Pancreas (tissue), 10 donors: ENCODE data around the gene TRPC4. TPM values are rescaled to one million over a fixed set of nuclear protein-coding genes. Genes with fewer than 3 reads are reported as not detected.

Experiments
- ATAC-seq, 4 donors: fragments of 200-7000 bp; cut with Tn5 transposase; one replicate each; pipeline versions ENCODE4 v1.8.0 to v1.9.1; 2020; ENCODE audit warnings: mild to moderate bottlenecking in 4 of 4, moderate library complexity in 4 of 4
- DNase-seq, 6 donors: peaks; one replicate each; pipeline ENCODE4 v3.0.0-alpha.2; 2020
- FAIRE-seq: peaks from 2 replicates; lab custom pipeline; 2012; peaks lifted over from hg19 to GRCh38; lab: Jason Lieb, UNC
- H3K27ac ChIP-seq, 4 donors: fragments of 200-600 bp; sonication (generic); 1 replicate in 3 of 4; 2 replicates in 1 of 4; pipeline versions ENCODE4 v1.5.0 to v1.8.0; 2020
- H3K27me3 ChIP-seq, 4 donors: fragments of 200-600 bp; one replicate each; pipeline ENCODE4 v1.8.0; 2021
- H3K36me3 ChIP-seq, 3 donors: fragments of 200-600 bp; sonication (generic) in 1 of 3; one replicate each; pipeline versions ENCODE4 v1.5.0 to v1.8.0; 2020 to 2021
- H3K4me1 ChIP-seq, 3 donors: fragments of 200-600 bp; one replicate each; pipeline ENCODE4 v1.8.0; 2021
- H3K4me3 ChIP-seq, 4 donors: fragments of 200-600 bp; sonication (generic) in 2 of 4; one replicate each; pipeline versions ENCODE4 v1.5.0 to v1.8.0; 2020 to 2021
- H3K9me3 ChIP-seq, 4 donors: fragments of 200-600 bp; one replicate each; pipeline ENCODE4 v1.8.0; 2021
- WGBS, 2 donors: extraction: QIAGEN DNeasy Blood & Tissue Kit; methylation state at CpG; one replicate each; pipeline ENCODE4 v1.1.7; 2013; 5-methylcytosine and 5-hydroxymethylcytosine counted together
- intact Hi-C, 3 donors: fragments of 100-400 bp; cut with DNase I; formaldehyde crosslinking; loops; one replicate each; pipeline versions ENCODE4 v1.11.1 to v1.14.2; 2022
- polyA plus RNA-seq, 2 donors: library from polyadenylated mRNA; stranded (reverse); fragments of 200-250 nt; gene quantifications; one replicate each; pipeline ENCODE4 v1.2.3, GENCODE V29; 2013
- total RNA-seq, 6 donors: library from RNA; stranded (reverse); fragmentation: NEBNext Ultra II Directional in 4 of 6; extraction: Animal tissue kit (Norgen Biotek cat#: 25700) in 4 of 6; gene quantifications; one replicate each; pipeline versions ENCODE4 v1.2.1 to v1.2.4, GENCODE V29; 2021 to 2023
- TF ChIP-seq, protein P1 (sequence below), 4 donors: fragments of 200-600 bp; sonication (generic) in 3 of 4; IDR thresholded peaks; one replicate each; pipeline versions ENCODE4 v1.5.0 to v1.8.0; 2021; ENCODE audit warnings: antibody characterized with exemption in 4 of 4
- donor health status: healthy with polysubstance abuse.
- donor health status: DM: no; HTN: no; CAD: no; lungs with moderate emphysema.
- donor health status: DM: no; HTN: no; CAD: no.
- donor health status: control.
- donor health status: control.
- donor health status: Bipolar disorder and iron deficiency.
- donor health status: DM: yes; HTN: yes; CAD: no.
- donor health status: DM: no; HTN: no; CAD: no.
- donor health status: DM: no; HTN: no; CAD: no.
- donor health status: DM: yes; HTN: yes; CAD: no.

Gene TRPC4
- total and polyA plus RNA-seq, 8 donors, result 0.32 to 1.7 (median 0.62) TPM

GRCh38 chr13:37695200-37695599 lies 174.4 kb downstream of the TRPC4 start:
- Histone ChIP-seq H3K4me1 (no peaks in the 10 kb centered on the region), H3K4me3 (no peak overlapping the region), H3K27ac (no peak overlapping the region), H3K9me3 (no peaks in the 10 kb centered on the region), H3K36me3 (no peaks in the 10 kb centered on the region), H3K27me3 (no peaks in the 10 kb centered on the region)
- intact Hi-C loops, result no loop called here
- FAIRE-seq (no peak), DNase-seq (no peak), ATAC-seq (no peak)
- TF ChIP-seq, protein P1, sequence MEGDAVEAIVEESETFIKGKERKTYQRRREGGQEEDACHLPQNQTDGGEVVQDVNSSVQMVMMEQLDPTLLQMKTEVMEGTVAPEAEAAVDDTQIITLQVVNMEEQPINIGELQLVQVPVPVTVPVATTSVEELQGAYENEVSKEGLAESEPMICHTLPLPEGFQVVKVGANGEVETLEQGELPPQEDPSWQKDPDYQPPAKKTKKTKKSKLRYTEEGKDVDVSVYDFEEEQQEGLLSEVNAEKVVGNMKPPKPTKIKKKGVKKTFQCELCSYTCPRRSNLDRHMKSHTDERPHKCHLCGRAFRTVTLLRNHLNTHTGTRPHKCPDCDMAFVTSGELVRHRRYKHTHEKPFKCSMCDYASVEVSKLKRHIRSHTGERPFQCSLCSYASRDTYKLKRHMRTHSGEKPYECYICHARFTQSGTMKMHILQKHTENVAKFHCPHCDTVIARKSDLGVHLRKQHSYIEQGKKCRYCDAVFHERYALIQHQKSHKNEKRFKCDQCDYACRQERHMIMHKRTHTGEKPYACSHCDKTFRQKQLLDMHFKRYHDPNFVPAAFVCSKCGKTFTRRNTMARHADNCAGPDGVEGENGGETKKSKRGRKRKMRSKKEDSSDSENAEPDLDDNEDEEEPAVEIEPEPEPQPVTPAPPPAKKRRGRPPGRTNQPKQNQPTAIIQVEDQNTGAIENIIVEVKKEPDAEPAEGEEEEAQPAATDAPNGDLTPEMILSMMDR (IDR thresholded peaks at IDR 0.05), result no peak
- WGBS, 2 donors, result 80 to 83% methylated on average over 3 of the region's 3 CpGs

DNA sequence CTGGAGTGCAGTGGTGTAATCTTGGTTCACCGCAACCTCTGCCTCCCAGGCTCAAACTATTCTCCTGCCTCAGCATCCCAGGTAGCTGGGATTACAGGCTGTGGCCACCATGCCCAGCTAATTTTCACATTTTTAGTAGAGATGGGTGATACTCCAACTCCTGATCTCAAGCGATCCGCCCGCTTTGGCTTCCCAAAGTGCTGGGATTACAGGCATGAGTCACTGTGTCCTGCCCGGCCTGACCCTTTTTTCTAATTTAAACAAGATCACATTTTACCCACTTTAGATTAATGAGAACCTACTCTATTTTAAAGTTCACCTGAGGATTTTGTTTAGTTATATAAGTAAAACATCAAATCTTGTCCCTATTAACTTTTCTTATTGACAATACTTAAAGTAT lies 179.2 kb downstream of the TRPC4 start:
- TF ChIP-seq, protein P1 (IDR thresholded peaks at IDR 0.05), result no peak
- H3K27me3 ChIP-seq, result no peaks in the 10 kb centered on the region
- intact Hi-C loops, result no loop called here

DNA sequence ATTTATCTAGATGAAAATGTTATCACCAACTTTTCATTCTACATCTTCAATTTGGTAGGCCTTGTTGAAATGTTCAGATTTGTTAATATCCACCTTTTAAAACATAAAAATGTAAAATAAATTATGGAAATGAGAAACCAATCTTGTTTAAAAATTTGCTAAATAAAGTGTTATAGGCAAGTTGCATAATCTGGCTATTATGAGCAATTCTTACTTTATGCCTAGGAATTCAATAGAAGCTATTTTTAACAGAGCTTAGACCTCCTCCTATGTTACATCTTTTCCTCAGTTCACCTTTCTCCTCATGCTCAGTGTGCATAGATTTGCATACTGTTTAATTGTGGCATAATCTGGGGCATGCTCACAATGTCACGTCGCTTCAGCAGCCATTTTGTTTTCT lies 183.1 kb downstream of the TRPC4 start:
- Histone ChIP-seq H3K36me3 (no peaks in the 10 kb centered on the region), H3K4me3 (no peak overlapping the region), H3K4me1 (no peaks in the 10 kb centered on the region), H3K27ac (no peak overlapping the region), H3K9me3 (no peaks in the 10 kb centered on the region), H3K27me3 (no peaks in the 10 kb centered on the region)
- WGBS, 2 donors, result 89 to 93% methylated on average over 2 of the region's 2 CpGs
- TF ChIP-seq, protein P1 (IDR thresholded peaks at IDR 0.05), result no peak
- DNase-seq (no peak), FAIRE-seq (no peak), ATAC-seq (no peak)
- intact Hi-C loops, result no loop called here

More for the DNA sequence above, 179.2 kb downstream of the TRPC4 start:
- Histone ChIP-seq H3K27ac (no peak overlapping the region), H3K9me3 (no peaks in the 10 kb centered on the region), H3K4me3 (no peak overlapping the region), H3K36me3 (no peaks in the 10 kb centered on the region), H3K4me1 (no peaks in the 10 kb centered on the region)
- ATAC-seq (no peak), FAIRE-seq (no peak), DNase-seq (no peak)
- 88 to 95% methylated on average over 5 of the region's 5 CpGs for WGBS, 2 donors

DNA sequence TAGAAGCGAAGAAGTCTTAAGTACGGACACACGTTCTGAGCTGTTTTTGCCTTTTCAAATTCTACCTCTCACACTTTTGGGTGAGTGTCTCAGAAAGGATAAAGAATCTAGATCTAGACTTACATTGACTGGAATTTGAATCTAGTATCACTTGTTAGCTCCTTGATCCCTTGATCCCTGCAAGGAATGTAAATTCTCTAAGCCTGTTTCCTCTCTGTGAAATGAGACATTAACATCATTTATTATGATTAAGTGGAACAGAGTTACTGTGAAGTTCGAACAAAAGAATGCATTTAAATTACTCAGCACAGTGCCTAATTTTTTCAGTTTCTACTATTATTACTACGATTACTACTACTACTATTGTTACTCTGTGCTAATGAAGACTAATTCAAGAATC lies 184.4 kb downstream of the TRPC4 start:
- DNase-seq (no peak), FAIRE-seq (no peak), ATAC-seq (no peak)
- H3K36me3 ChIP-seq, result no peaks in the 10 kb centered on the region
- H3K9me3 ChIP-seq, result no peaks in the 10 kb centered on the region
- TF ChIP-seq, protein P1 (IDR thresholded peaks at IDR 0.05), result no peak
- intact Hi-C loops, result no loop called here
- WGBS, 2 donors, result 68 to 74% methylated on average over 5 of the region's 5 CpGs
- H3K27me3 ChIP-seq, result no peaks in the 10 kb centered on the region
- H3K27ac ChIP-seq, result no peak overlapping the region
- H3K4me3 ChIP-seq, result no peak overlapping the region
- H3K4me1 ChIP-seq, result peaks cover 0 to 3% (median 0%) of the 10 kb centered on the region in 3 donors

DNA sequence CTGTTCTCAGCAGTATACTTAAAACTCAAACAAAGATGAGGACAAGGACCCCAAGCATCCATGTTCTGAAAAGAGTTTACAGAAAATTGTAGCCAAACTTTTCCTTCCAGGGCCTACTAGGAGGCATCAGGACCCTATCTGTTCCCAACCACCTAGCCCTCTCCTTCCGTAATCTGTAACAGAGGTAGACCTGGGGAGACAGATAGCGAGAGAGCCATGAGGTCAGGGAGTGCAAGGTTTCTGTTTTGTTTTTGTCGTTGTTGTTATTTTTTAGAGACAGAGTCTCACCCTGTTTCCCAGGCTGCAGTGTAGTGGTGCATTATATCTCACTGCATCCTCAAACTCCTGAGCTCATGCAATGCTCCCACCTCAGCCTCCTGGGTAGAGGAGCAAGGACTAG lies 187.1 kb downstream of the TRPC4 start:
- H3K36me3 ChIP-seq, result no peaks in the 10 kb centered on the region
- H3K27ac ChIP-seq, result no peak overlapping the region
- TF ChIP-seq, protein P1 (IDR thresholded peaks at IDR 0.05), result no peak
- peaks cover 0 to 3% (median 0%) of the 10 kb centered on the region in 3 donors for H3K4me1 ChIP-seq
- no peak for FAIRE-seq
- ATAC-seq, result no peak
- 88 to 92% methylated on average over 3 of the region's 3 CpGs for WGBS, 2 donors
- H3K9me3 ChIP-seq, result no peaks in the 10 kb centered on the region
- no peak for DNase-seq
- intact Hi-C loops, result no loop called here
- H3K4me3 ChIP-seq, result no peak overlapping the region
- H3K27me3 ChIP-seq, result no peaks in the 10 kb centered on the region
